HepG2 (cell line): ENCODE measurements around the gene ZIK1. TPM values are rescaled to one million over a fixed set of nuclear protein-coding genes. Genes with fewer than 3 reads are reported as not detected.

ENCODE experiments used
- DMAP1 ChIP-seq: IDR thresholded peaks from 2 replicates; pipeline ENCODE4 v1.6.1; 2016
- DR1 ChIP-seq: sonication (generic); formaldehyde crosslinking; IDR thresholded peaks from 2 replicates; pipeline ENCODE4 v1.8.0; 2021; ENCODE audit warnings: mild to moderate bottlenecking, missing genetic modification reagents, inconsistent platforms
- FOXA3 ChIP-seq: IDR thresholded peaks from 2 replicates; pipeline ENCODE4 v1.6.1; 2016; ENCODE audit warnings: missing genetic modification reagents, missing compliant biosample characterization
- GATAD2A ChIP-seq: IDR thresholded peaks from 2 replicates; pipeline ENCODE4 v1.6.1; 2016
- KAT2B ChIP-seq: fragments of 150-350 bp; IDR thresholded peaks from 2 replicates; pipeline ENCODE4 v1.6.1; 2014; ENCODE audit warnings: low read depth, low read length, borderline replicate concordance
- KDM5B ChIP-seq: sonication (generic); formaldehyde crosslinking; IDR thresholded peaks from 2 replicates; pipeline ENCODE4 v1.4.0; 2020; ENCODE audit warnings: missing genetic modification reagents, mild to moderate bottlenecking, borderline replicate concordance
- KLF12 ChIP-seq: sonication (generic); formaldehyde crosslinking; IDR thresholded peaks from 2 replicates; pipeline ENCODE4 v1.4.0; 2020; ENCODE audit warnings: missing genetic modification reagents, borderline replicate concordance
- MAX ChIP-seq: IDR thresholded peaks from 2 replicates; pipeline ENCODE4 v1.6.1; 2012; ENCODE audit warnings: inconsistent platforms
- PTBP1 ChIP-seq: fragments of 200-400 bp; formaldehyde crosslinking; IDR thresholded peaks from 2 replicates; pipeline ENCODE4 v1.6.1; 2018; ENCODE audit warnings: low read length, low read depth; ENCODE audit not compliant: poor library complexity, severe bottlenecking
- RARG ChIP-seq: sonication (generic); formaldehyde crosslinking; IDR thresholded peaks from 2 replicates; pipeline ENCODE4 v1.4.0; 2020; ENCODE audit warnings: low read depth, mild to moderate bottlenecking, missing genetic modification reagents
- REPIN1 ChIP-seq: sonication (generic); formaldehyde crosslinking; IDR thresholded peaks from 2 replicates; pipeline ENCODE4 v1.8.0; 2022; ENCODE audit warnings: missing genetic modification reagents, low read depth, mild to moderate bottlenecking, borderline replicate concordance
- RFXAP ChIP-seq: sonication (generic); formaldehyde crosslinking; IDR thresholded peaks from 2 replicates; pipeline ENCODE4 v1.4.0; 2020; ENCODE audit warnings: missing genetic modification reagents, borderline replicate concordance
- ZBTB49 ChIP-seq: sonication (generic); formaldehyde crosslinking; IDR thresholded peaks from 2 replicates; pipeline ENCODE4 v1.4.0; 2020; ENCODE audit warnings: missing genetic modification reagents, borderline replicate concordance
- ZNF44 ChIP-seq: sonication (generic); formaldehyde crosslinking; IDR thresholded peaks from 2 replicates; pipeline ENCODE4 v1.5.1; 2020; ENCODE audit warnings: mild to moderate bottlenecking, missing genetic modification reagents
- ZNF629 ChIP-seq: sonication (generic); formaldehyde crosslinking; conservative IDR thresholded peaks from 2 replicates; pipeline ENCODE4 v1.5.0; 2020; ENCODE audit warnings: missing genetic modification reagents
- ZNF780A ChIP-seq: sonication (generic); formaldehyde crosslinking; IDR thresholded peaks from 2 replicates; pipeline ENCODE4 v1.8.0; 2022; ENCODE audit warnings: mild to moderate bottlenecking, missing genetic modification reagents, moderate library complexity
- ZNF781 ChIP-seq: sonication (generic); formaldehyde crosslinking; IDR thresholded peaks from 2 replicates; pipeline ENCODE4 v1.5.1; 2020; ENCODE audit warnings: borderline replicate concordance, mild to moderate bottlenecking, missing genetic modification reagents; ENCODE audit errors: not compliant biosample characterization
- ZNF792 ChIP-seq: IDR thresholded peaks from 2 replicates; pipeline ENCODE4 v1.6.1; 2016
- ZNF83 ChIP-seq: sonication (generic); formaldehyde crosslinking; IDR thresholded peaks from 2 replicates; pipeline ENCODE4 v1.4.0; 2020; ENCODE audit warnings: missing genetic modification reagents, mild to moderate bottlenecking, borderline replicate concordance
- polyA plus RNA-seq, 8 experiments: library from polyadenylated mRNA; depleted of rRNA in 3 of 8; stranded (reverse) in 7 of 8; unstranded in 1 of 8; fragments of >200 nt; fragmentation: Illumina TruSeq in 4 of 8; extraction: Trizol in 4 of 8; gene quantifications; 2 replicates each; pipeline versions ENCODE4 v1.2.1 to v1.2.3, GENCODE V29; 2011 to 2016; ENCODE audit warnings: low read depth in 4 of 8, missing spikeins in 1 of 8, mixed read lengths in 1 of 8; ENCODE audit not compliant: insufficient read depth in 1 of 8
- total RNA-seq, 5 experiments: library from RNA; depleted of rRNA; stranded (reverse); fragments of >200 nt; fragmentation: Illumina TruSeq; extraction: Trizol; gene quantifications; 2 replicates each; pipeline ENCODE4 v1.2.3, GENCODE V29; 2016; ENCODE audit warnings: low read depth in 1 of 5

The ZIK1 gene
- total and polyA plus RNA-seq, 2 of the 13 experiments (the other 11 are each of a cell fraction or from before 2014, with no cell fraction given): 2.1 to 7.2 TPM

- peak; percentile 23; the same call in 1 of the 2 replicates for TF ChIP-seq FOXA3 (CRISPR knock-in tag)
- peak; percentile 47; the same call in 1 of the 2 replicates for TF ChIP-seq KDM5B (CRISPR knock-in tag)
- TF ChIP-seq PTBP1: no peak
- 0 out of 2 replicates have a peak, but pooled peaks have one; percentile 84 for TF ChIP-seq KLF12 (CRISPR knock-in tag)
- TF ChIP-seq ZNF781 (CRISPR knock-in tag): no peak
- TF ChIP-seq ZNF792: peak; percentile 45; the same call in 1 of the 2 replicates
- TF ChIP-seq DR1 (CRISPR knock-in tag): peak; percentile 57; the same call in 1 of the 2 replicates
- TF ChIP-seq GATAD2A (CRISPR knock-in tag): 0 out of 2 replicates have a peak, but pooled peaks have one; percentile 16
- TF ChIP-seq ZNF629: 0 out of 2 replicates have a peak, but pooled peaks have one; percentile 32
- TF ChIP-seq KAT2B: no peak
- no peak; the same call in 1 of the 2 replicates for TF ChIP-seq DMAP1 (CRISPR knock-in tag)
- TF ChIP-seq MAX: peak; percentile 71
- TF ChIP-seq ZNF780A (CRISPR knock-in tag): no peak
- 0 out of 2 replicates have a peak, but pooled peaks have one; percentile 85 for TF ChIP-seq RARG
- no peak for TF ChIP-seq ZNF83 (CRISPR knock-in tag)
- no peak for TF ChIP-seq RFXAP (CRISPR knock-in tag)
- TF ChIP-seq REPIN1 (CRISPR knock-in tag): peak; percentile 24; the same call in 1 of the 2 replicates
- no peak for TF ChIP-seq ZBTB49 (CRISPR knock-in tag)
- 0 out of 2 replicates have a peak, but pooled peaks have one; percentile 26 for TF ChIP-seq ZNF44 (CRISPR knock-in tag)
Measured at GRCh38 chr19:57613941-57614743, 30.2 kb downstream of the ZIK1 start, which contains the start of gene ZNF134 (continued).
